Activated T-cell treated with anti-CD3 and anti-CD28 coated beads, Interleukin-2, amount 50 U/mL, for 72 hours (primary cell): ENCODE data around the gene FDPS. TPM values are rescaled to one million over a fixed set of nuclear protein-coding genes. Genes with fewer than 3 reads are reported as not detected.
A peak's percentile ranks its signal among the peaks of the same experiment; 100 is the strongest.
"Not testable (repeated sequence)": the region's sequence is repeated elsewhere in the genome, so short reads cannot be mapped to it uniquely, and the experiment has no call there.

Experiments used
- ATAC-seq, 2 donors: fragments of 150-1000 bp; cut with Tn5 transposase; replicated peaks in 1 of 2; 2 replicates each; pipeline ENCODE4 v1.10.0; 2021; ENCODE audit warnings: moderate library complexity in 2 of 2, mild to moderate bottlenecking in 1 of 2
- DNase-seq, 2 donors: peaks; one replicate each; pipeline ENCODE4 v3.0.0; 2021 to 2022; ENCODE audit warnings: mixed read lengths in 1 of 2
- H3K27ac Mint-ChIP-seq: one replicate; pipeline ENCODE4 v1.8.0; 2022; ENCODE audit warnings: mild to moderate bottlenecking, moderate library complexity, mixed read lengths
- H3K27me3 Mint-ChIP-seq: one replicate; pipeline ENCODE4 v1.8.0; 2022; ENCODE audit warnings: low read depth, mixed read lengths
- H3K36me3 Mint-ChIP-seq, 2 donors: one replicate each; pipeline ENCODE4 v1.8.0; 2022; ENCODE audit warnings: mixed read lengths in 2 of 2, mild to moderate bottlenecking in 1 of 2; ENCODE audit not compliant: insufficient read depth in 2 of 2
- H3K4me1 Mint-ChIP-seq: one replicate; pipeline ENCODE4 v1.8.0; 2022; ENCODE audit warnings: low read depth, mixed read lengths
- H3K4me3 Mint-ChIP-seq, 2 donors: one replicate each; pipeline ENCODE4 v1.8.0; 2022; ENCODE audit warnings: mild to moderate bottlenecking in 2 of 2, mixed read lengths in 2 of 2, moderate library complexity in 2 of 2
- H3K9me3 Mint-ChIP-seq, 2 donors: one replicate each; pipeline ENCODE4 v1.8.0; 2022; ENCODE audit warnings: mixed read lengths in 2 of 2
- total RNA-seq, 2 donors: library from RNA; stranded (reverse); gene quantifications; one replicate each; pipeline ENCODE4 v1.2.3, GENCODE V29; 2022

Gene FDPS
- total RNA-seq, 2 donors from 2014 or later: 182 to 184 TPM

DNA sequence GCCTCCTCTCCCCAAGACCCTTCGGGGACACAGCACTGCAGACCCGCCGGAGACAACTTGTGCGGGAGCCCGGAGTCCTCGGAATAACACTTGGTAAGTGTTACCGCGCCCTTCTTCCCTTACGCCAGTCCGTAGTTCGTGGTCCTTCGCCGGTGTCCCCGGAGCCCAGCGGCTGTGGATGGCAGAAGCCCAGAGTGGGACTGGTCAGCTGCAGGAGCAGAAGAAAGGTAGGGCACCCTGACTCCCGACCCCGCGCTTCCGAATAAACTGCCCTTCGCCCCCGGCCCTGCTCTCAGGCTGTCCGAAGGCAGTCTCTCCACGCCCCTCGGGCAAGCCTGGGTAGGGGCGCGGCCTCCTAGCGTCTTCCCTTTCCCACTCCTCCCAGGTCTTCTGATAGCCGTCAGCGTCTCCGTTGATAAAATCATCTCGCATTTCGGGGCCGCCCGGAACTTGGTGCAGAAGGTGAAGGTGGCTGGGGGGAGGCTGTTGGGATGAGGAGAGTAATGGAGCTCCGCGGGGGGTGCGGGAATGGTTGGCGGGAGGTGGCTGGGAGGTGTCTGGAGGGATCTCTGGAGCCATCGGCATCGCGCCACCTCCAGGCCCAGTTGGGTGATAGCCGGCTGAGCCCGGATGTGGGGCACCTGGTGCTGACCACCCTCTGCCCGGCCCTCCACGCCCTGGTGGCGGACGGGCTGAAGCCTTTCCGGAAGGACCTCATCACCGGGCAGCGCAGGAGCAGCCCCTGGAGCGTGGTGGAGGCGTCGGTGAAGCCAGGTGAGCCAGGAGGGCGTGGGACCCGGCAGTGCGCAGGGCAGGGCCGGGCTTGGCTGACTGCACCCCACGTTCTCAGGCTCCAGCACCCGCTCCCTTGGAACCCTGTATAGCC is 16.3 kb downstream of the FDPS start:
- Mint-ChIP-seq H3K9me3 (no peaks in the 10 kb centered on the region), H3K27ac (no peak overlapping the region), H3K27me3 (no peaks in the 10 kb centered on the region), H3K4me3 (peak overlapping the region; percentile 73 to 84), H3K4me1 (peaks cover 38% of the 10 kb centered on the region), H3K36me3 (peaks cover 0 to 1% of the 10 kb centered on the region in 2 donors)
- DNase-seq (peak; percentile 33 to 34), ATAC-seq (peak in 1 of 2 donors; percentile 0)

DNA sequence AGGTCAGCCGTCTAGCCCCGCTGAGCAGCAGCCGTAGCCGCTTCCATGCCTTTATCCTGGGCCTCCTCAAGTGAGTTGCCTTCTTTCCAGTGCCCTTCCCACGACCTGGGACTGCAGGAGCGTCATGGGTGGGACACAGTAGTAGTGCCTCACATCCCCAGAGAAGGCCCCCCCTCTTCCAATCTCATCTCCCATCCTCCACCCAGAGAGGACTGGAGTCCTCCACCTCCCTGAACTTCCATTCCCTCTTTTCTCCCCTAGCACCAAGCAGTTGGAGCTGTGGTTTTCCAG is 16.9 kb downstream of the FDPS start:
- H3K4me1 Mint-ChIP-seq: peaks cover 32% of the 10 kb centered on the region
- peak overlapping the region; percentile 73 to 84 for H3K4me3 Mint-ChIP-seq
- DNase-seq (no peak), ATAC-seq (no peak)
- H3K36me3 Mint-ChIP-seq: peaks cover under 1 to 1% of the 10 kb centered on the region in 2 donors
- H3K9me3 Mint-ChIP-seq: no peaks in the 10 kb centered on the region
- H3K27me3 Mint-ChIP-seq: no peaks in the 10 kb centered on the region
- H3K27ac Mint-ChIP-seq: no peak overlapping the region

DNA sequence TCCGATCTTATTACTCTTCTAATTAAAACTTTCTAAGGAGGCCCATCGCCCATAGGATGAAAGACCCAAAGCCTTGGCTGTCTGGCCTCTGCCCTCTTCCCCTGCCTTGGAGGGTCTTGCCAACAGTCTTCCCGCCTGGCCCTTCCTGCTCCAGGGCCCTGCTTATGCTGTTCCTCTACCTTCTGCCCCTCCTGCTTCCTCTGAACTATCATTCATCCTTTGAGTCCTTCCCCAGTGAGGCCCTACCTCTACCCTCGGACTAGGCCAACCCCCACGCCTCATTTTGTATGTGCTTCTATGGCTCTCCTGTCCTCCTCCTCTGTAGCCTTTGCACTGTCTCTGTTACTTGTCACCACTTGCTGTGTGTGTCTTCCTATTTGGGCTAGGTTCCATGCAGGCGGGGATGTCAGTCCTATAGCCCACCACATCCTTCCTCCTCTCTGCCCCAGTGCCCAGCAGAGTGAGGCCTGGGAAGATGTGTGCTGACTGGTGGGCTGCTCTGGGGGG is 17.4 kb downstream of the FDPS start:
- H3K36me3 Mint-ChIP-seq: peaks cover 4 to 6% of the 10 kb centered on the region in 2 donors
- no peaks in the 10 kb centered on the region for H3K9me3 Mint-ChIP-seq
- H3K4me3 Mint-ChIP-seq: peak overlapping the region; percentile 26 to 84
- H3K27ac Mint-ChIP-seq: no peak overlapping the region
- no peak for ATAC-seq
- no peak for DNase-seq
- H3K4me1 Mint-ChIP-seq: peaks cover 26% of the 10 kb centered on the region
- H3K27me3 Mint-ChIP-seq: no peaks in the 10 kb centered on the region

DNA sequence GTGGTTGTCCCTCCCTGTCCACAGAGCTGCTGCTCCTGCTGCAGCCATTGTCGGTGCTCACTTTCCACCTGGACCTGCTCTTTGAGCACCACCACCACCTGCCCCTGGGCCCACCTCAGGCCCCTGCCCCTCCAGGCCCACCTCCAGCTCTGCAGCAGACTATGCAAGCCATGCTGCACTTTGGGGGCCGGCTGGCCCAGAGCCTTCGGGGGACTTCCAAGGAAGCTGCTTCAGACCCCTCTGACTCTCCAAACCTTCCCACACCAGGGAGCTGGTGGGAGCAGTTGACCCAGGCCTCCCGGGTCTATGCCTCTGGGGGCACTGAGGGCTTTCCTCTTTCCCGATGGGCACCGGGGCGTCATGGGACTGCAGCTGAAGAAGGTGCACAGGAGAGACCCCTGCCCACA is 18.0 kb downstream of the FDPS start:
- H3K36me3 Mint-ChIP-seq: peaks cover 5 to 7% of the 10 kb centered on the region in 2 donors
- H3K27ac Mint-ChIP-seq: no peak overlapping the region
- no peak overlapping the region for H3K4me3 Mint-ChIP-seq
- H3K9me3 Mint-ChIP-seq: no peaks in the 10 kb centered on the region
- H3K27me3 Mint-ChIP-seq: no peaks in the 10 kb centered on the region
- peaks cover 21% of the 10 kb centered on the region for H3K4me1 Mint-ChIP-seq
- ATAC-seq (no peak), DNase-seq (peak in 1 of 2 donors; percentile 6)

DNA sequence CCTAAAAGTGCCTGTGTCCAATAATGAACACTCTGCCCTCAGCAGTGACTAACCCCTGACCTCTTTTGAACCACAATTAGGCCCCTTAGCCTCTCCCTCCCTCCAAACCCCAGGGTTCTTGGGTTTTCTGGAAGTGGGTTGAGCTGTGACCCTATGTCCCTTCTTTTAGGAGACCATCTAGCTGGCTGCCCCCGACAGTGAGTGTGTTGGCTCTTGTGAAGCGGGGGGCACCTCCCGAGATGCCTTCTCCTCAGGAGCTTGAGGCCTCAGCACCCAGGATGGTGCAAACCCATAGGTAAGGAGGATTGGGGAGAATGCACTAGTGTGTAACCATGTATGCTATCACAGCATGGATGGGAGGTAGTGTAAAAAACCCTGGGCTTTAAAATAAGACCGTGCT is 19.3 kb downstream of the FDPS start:
- Mint-ChIP-seq H3K9me3 (no peaks in the 10 kb centered on the region), H3K36me3 (peaks cover 5 to 7% of the 10 kb centered on the region in 2 donors), H3K27me3 (no peaks in the 10 kb centered on the region), H3K27ac (no peak overlapping the region), H3K4me1 (peaks cover 10% of the 10 kb centered on the region), H3K4me3 (no peak overlapping the region)
- ATAC-seq (no peak), DNase-seq (no peak)

DNA sequence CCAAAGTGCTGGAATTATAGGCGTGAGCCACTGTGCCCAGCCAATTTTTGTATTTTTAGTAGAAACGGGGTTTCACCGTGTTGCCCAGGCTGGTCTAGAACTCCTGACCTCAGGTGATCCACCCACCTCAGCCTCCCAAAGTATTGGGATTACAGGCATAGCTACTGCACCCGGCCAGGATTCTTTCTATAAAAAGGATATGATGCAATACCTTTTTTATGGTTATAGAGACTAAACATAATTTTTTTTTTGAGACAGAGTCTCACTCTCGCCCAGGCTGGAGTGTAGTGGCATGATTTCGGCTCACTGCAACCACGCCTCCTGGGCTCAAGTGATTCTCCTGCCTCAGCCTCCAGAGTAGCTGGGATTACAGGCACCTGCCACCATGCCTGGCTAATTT is 20.2 kb downstream of the FDPS start:
- H3K4me1 Mint-ChIP-seq: peaks cover 10% of the 10 kb centered on the region
- not testable (repeated sequence) for H3K4me3 Mint-ChIP-seq, H3K36me3 Mint-ChIP-seq, DNase-seq, ATAC-seq, H3K9me3 Mint-ChIP-seq, H3K27ac Mint-ChIP-seq, H3K27me3 Mint-ChIP-seq

DNA sequence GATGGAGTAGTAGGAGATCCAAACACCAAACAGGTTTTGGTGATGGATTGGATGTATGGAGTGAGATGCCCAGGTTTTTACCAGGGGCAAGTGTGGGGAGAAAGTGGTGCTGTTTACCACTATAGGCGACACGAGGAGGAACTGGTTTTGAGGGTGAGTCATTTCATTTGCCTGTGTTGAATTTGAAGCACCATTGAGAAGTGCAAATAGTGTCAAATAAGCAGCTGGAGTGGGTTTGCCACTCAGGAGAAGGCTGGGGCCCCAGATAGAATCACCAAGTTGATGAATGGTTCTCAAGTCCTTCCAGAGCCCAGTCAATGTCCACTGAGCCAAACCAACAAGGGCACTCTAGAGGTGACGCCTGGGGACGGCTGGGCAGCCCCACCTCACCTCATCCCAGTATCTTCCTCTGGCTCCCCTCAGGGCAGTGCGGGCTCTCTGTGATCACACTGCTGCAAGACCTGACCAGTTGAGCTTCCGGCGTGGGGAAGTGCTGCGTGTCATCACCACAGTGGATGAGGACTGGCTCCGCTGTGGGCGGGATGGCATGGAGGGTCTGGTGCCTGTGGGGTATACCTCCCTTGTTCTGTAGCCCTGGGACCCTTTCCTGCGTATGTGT is 21.4 kb downstream of the FDPS start:
- ATAC-seq: peak; percentile 12
- Mint-ChIP-seq H3K36me3 (peaks cover 5 to 9% of the 10 kb centered on the region in 2 donors), H3K4me3 (no peak overlapping the region), H3K27me3 (no peaks in the 10 kb centered on the region), H3K4me1 (peaks cover 10% of the 10 kb centered on the region), H3K9me3 (no peaks in the 10 kb centered on the region), H3K27ac (peak overlapping the region; percentile 93)
- DNase-seq: no peak

DNA sequence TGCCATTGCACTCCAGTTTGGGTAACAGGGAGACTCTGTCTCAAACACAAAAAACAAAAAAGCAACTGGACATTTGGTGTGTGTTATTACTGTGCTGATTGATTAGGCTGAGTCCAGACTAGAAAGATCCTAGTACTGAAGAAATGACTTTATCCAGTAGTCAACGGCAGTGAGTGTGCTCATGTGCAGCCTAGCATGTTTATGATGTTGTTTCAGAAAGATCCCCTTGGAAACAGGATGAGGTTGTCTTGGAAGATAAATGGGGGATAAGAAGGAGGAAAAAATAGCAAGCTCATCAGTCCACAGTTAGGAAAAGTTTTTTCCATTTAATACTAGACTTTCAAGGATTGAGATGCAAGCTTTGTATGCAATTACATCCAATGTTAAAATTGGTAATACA is 26.3 kb downstream of the FDPS start:
- DNase-seq (no peak), ATAC-seq (no peak)
- no peaks in the 10 kb centered on the region for H3K27me3 Mint-ChIP-seq
- H3K9me3 Mint-ChIP-seq: no peaks in the 10 kb centered on the region
- H3K4me3 Mint-ChIP-seq: no peak overlapping the region
- no peaks in the 10 kb centered on the region for H3K4me1 Mint-ChIP-seq
- peaks cover 5 to 17% of the 10 kb centered on the region in 2 donors for H3K36me3 Mint-ChIP-seq
- H3K27ac Mint-ChIP-seq: no peak overlapping the region

DNA sequence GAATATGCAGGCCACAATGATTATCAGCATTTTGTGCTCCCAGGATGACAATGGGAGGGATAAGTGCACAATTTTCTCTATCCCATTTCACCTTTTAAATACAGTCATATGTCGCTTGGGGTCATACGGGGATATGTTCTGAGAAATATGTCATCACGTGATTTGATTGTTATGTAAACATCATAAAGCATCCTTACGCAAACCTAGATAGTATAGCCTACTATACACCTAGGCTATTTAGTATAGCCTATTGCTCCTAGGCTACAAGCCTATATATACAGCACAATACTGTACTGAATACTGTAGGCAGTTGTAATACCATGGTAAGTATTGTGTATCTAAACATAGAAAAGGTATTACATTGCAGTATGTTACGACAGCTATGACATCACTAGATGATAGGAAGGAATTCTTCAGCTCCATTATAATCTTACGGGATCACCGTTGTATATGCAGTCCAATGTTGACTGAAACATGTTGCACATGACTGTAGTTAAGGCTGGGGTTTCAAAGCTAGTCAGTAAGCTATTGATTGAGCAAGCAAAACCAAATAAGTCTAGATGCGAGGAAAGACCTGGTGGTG is 30.9 kb downstream of the FDPS start:
- H3K4me1 Mint-ChIP-seq: no peaks in the 10 kb centered on the region
- H3K9me3 Mint-ChIP-seq: no peaks in the 10 kb centered on the region
- H3K27me3 Mint-ChIP-seq: no peaks in the 10 kb centered on the region
- no peak for ATAC-seq
- DNase-seq: no peak
- H3K27ac Mint-ChIP-seq: peak overlapping the region; percentile 34
- H3K36me3 Mint-ChIP-seq: peaks cover 9 to 25% of the 10 kb centered on the region in 2 donors
- H3K4me3 Mint-ChIP-seq: no peak overlapping the region

DNA sequence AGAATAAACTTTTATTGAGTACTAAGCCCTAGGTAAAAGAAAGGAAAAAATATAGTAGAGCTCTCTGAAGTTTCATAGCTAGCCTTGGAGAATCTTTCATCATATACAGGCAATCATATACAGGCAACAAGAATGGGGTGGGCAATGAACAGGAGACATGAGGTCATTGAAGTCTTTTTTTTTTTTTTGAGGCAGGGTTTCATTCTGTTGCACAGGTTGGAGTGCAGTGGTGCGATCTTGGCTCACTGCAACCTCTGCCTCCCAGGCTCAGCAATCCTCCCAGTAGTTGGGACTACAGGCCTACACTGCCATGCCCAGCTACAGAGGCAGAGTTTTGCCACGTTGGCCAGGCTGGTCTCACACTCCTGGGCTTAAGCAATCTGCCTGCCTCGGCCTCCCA is 34.2 kb downstream of the FDPS start:
- Mint-ChIP-seq H3K36me3 (peaks cover 12 to 33% of the 10 kb centered on the region in 2 donors), H3K27ac (no peak overlapping the region), H3K4me1 (no peaks in the 10 kb centered on the region), H3K9me3 (no peaks in the 10 kb centered on the region), H3K27me3 (no peaks in the 10 kb centered on the region), H3K4me3 (no peak overlapping the region)
- DNase-seq (no peak), ATAC-seq (no peak)

DNA sequence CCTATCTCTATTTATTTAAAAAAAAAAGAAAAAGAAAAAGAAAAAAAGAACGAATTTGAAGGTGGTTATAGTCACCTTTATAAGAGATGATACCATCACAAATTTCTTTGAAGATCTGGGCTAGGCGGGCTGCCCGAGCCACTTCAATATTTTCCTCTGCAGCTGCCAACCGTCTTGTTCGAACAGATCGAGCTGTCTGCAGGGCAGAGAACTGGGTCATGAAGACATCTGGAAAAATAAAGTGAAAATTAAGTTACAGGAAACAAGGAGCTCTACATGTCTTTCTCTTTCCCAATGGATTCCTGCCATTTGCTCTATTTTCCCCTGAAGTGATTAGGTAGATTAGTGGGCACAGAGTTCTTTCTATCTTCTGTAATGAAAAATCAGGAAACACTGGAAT is 44.0 kb downstream of the FDPS start:
- Mint-ChIP-seq H3K27ac (peak overlapping the region; percentile 22), H3K36me3 (peaks cover 4 to 36% of the 10 kb centered on the region in 2 donors), H3K4me1 (no peaks in the 10 kb centered on the region), H3K27me3 (no peaks in the 10 kb centered on the region), H3K9me3 (no peaks in the 10 kb centered on the region), H3K4me3 (no peak overlapping the region)
- DNase-seq (no peak), ATAC-seq (no peak)

DNA sequence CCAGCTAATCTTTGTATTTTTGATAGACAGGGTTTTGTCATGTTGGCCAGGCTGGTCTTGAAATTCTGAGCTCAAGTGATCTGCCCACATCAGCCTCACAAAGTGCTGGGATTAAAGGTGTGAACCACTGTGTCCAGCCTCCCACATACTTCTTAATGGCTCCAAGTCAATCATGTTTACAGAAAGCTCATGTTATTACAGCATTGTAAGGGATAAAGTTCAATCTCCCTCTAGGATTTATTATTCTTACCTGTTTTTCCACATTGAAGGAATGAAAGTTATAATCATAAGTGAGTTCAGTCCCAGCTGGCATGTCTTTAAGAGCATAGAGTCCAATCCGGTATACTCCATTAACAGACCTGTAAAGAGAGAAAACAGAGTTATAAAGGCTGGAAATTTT is 51.4 kb downstream of the FDPS start:
- no peaks in the 10 kb centered on the region for H3K9me3 Mint-ChIP-seq
- no peaks in the 10 kb centered on the region for H3K4me1 Mint-ChIP-seq
- DNase-seq: no peak
- no peak overlapping the region for H3K27ac Mint-ChIP-seq
- no peak for ATAC-seq
- H3K36me3 Mint-ChIP-seq: peaks cover 0 to 7% of the 10 kb centered on the region in 2 donors
- H3K27me3 Mint-ChIP-seq: no peaks in the 10 kb centered on the region
- no peak overlapping the region for H3K4me3 Mint-ChIP-seq
